Activated naive CD4-positive, alpha-beta T cell treated with Interleukin-2 at 50 U/mL for 16 hours (primary cell): ENCODE results near the gene GNB3.
A peak's percentile ranks its signal among the peaks of the same experiment; 100 is the strongest.

Experiments
- DNase-seq: peaks from one replicate; pipeline ENCODE4 v3.0.0-alpha.2; 2020

The GNB3 gene

GRCh38 chr12:6824085-6824775 lies 16.5 kb upstream of the GNB3 start:
- DNase-seq = no peak

GRCh38 chr12:6824901-6825381 lies 15.8 kb upstream of the GNB3 start:
- no peak for DNase-seq

GRCh38 chr12:6825398-6826124 lies 15.2 kb upstream of the GNB3 start:
- DNase-seq = peak; percentile 84

- no peak for DNase-seq
Measured at GRCh38 chr12:6826125-6826733, 14.5 kb upstream of the GNB3 start.

- DNase-seq = no peak
Measured at GRCh38 chr12:6826734-6827436, 13.8 kb upstream of the GNB3 start.

GRCh38 chr12:6827437-6827911 lies 13.3 kb upstream of the GNB3 start:
- peak; percentile 55 for DNase-seq

- DNase-seq = no peak
Measured at GRCh38 chr12:6827982-6828780, 12.5 kb upstream of the GNB3 start, which contains the start of gene P3H3. P3H3 (plus strand) TSS chr12:6828407; CDS start chr12:6828441, 34 bp downstream.

- peak; percentile 45 for DNase-seq
Measured at GRCh38 chr12:6828781-6829535, 11.8 kb upstream of the GNB3 start.

GRCh38 chr12:6829536-6830220 lies 11.0 kb upstream of the GNB3 start:
- DNase-seq = no peak

- DNase-seq = no peak
Measured at GRCh38 chr12:6830286-6830890, 10.3 kb upstream of the GNB3 start.

GRCh38 chr12:6830999-6831398 lies 9.7 kb upstream of the GNB3 start:
- no peak for DNase-seq

- no peak for DNase-seq
Measured at GRCh38 chr12:6831450-6831995, 9.2 kb upstream of the GNB3 start.

GRCh38 chr12:6832125-6832524 lies 8.6 kb upstream of the GNB3 start:
- no peak for DNase-seq

GRCh38 chr12:6833189-6833890 lies 7.4 kb upstream of the GNB3 start:
- no peak for DNase-seq

GRCh38 chr12:6834254-6834653 lies 6.5 kb upstream of the GNB3 start:
- no peak for DNase-seq

- no peak for DNase-seq
Measured at GRCh38 chr12:6834873-6835272, 5.9 kb upstream of the GNB3 start.

GRCh38 chr12:6836851-6837250 lies 3.9 kb upstream of the GNB3 start:
- DNase-seq = no peak

GRCh38 chr12:6837370-6838060 lies 3.2 kb upstream of the GNB3 start:
- DNase-seq = no peak

- no peak for DNase-seq
Measured at GRCh38 chr12:6838854-6839253, 1.9 kb upstream of the GNB3 start.
